Right ventricle myocardium superior (tissue), 1 donor: ENCODE data around the gene GYPA. TPM values are rescaled to one million over a fixed set of nuclear protein-coding genes. Genes with fewer than 3 reads are reported as not detected.
"Not testable (repeated sequence)": the region's sequence is repeated elsewhere in the genome, so short reads cannot be mapped to it uniquely, and the experiment has no call there.

Source experiments
- ATAC-seq: fragments of 200-7000 bp; cut with Tn5 transposase; one replicate; pipeline ENCODE4 v1.9.1; 2020; ENCODE audit warnings: mild to moderate bottlenecking; ENCODE audit not compliant: poor library complexity
- DNase-seq: peaks from one replicate; pipeline ENCODE4 v3.0.0-alpha.2; 2020
- intact Hi-C: fragments of 100-400 bp; cut with DNase I; formaldehyde crosslinking; loops from one replicate; pipeline ENCODE4 v1.11.2; 2022
- total RNA-seq: library from RNA; stranded (reverse); fragmentation: NEBNext Ultra II Directional; extraction: Animal tissue kit (Norgen Biotek cat#: 25700); gene quantifications from one replicate; pipeline ENCODE4 v1.2.1, GENCODE V29; 2021
- donor health status: DM: no; HTN: yes; CAD: no; lungs with severe emphysema.

The GYPA gene
- total RNA-seq, 1 donor from 2014 or later: not detected

DNA sequence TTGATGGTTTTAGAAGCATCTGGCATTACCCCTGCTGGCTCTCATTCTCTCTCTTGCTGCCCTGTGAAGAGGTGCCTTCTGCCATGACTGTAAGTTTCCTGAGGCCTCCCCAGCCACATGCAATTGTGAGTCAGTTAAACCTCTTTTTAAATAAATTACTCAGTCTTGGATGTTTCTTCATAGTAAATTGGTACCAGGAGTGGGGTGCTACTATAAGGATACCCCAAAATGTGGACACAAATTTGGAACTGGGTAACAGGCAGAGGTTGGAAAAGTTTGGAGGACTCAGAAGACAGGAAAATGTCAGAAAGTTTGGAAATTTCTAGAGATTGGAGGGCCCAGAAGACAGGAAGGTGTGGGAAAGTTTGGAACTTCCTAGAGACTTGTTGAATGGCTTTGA, 79.0 kb downstream of the GYPA start:
- ATAC-seq, intact Hi-C loops, DNase-seq: not testable (repeated sequence)

DNA sequence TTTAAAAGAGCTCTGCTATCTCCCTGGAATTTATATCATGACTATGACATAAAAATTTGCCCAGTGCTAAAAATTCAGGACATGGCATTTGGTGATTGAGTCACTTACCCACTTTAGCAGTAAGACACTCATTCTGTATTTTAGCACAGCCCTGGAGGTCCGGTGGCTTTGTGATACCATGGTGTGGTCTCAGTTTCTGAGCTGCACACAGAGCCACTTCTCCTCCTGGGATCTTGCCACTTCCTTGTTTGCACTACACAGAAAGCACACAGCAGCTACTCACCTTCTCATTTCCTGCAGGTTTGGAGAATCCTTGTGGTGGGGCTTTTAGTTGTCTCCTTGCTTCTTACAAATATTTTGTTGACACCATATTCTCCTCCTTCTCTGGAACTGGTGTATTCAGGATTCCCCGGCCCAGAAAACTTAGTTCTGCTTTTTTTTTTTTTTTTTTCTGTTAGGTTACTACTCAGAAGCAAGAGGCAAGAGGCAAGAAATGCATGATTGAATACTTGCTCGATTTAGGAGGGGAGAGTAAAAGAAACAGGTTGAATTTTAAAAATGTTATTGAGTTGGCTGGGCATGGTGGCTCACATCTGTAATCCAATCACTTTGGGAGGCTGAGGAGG, 80.2 kb downstream of the GYPA start:
- ATAC-seq, DNase-seq, intact Hi-C loops: not testable (repeated sequence)

Other genes starting within 250 kb of the GYPA start
- 0.19 TPM for gene GYPE, start 235.2 kb downstream of the GYPA start, total RNA-seq
- not detected for gene GYPB, start 121.3 kb downstream of the GYPA start, total RNA-seq